Loucy (cell line): ENCODE data around the gene ILF2.

Experiments used
- H2AFZ ChIP-seq: fragments of 200-600 bp; sonication (generic); 2 replicates; pipeline ENCODE4 v1.6.0; 2016; ENCODE audit warnings: antibody characterized with exemption, mild to moderate bottlenecking, low read length, moderate library complexity
- H3F3A ChIP-seq: fragments of 200-600 bp; 2 replicates; pipeline ENCODE4 v1.6.0; 2016; ENCODE audit warnings: antibody characterized with exemption, low read depth, mild to moderate bottlenecking
- H3K27me3 ChIP-seq: fragments of 200-600 bp; sonication (generic); 2 replicates; pipeline ENCODE4 v1.6.1; 2014; ENCODE audit warnings: low read length, mild to moderate bottlenecking; ENCODE audit not compliant: insufficient read depth, poor library complexity, severe bottlenecking
- H3K36me3 ChIP-seq: fragments of 200-600 bp; sonication (generic); 2 replicates; pipeline ENCODE4 v1.6.1; 2016; ENCODE audit warnings: low read length; ENCODE audit not compliant: insufficient read depth
- H3K4me1 ChIP-seq: fragments of 200-600 bp; sonication (generic); 2 replicates; pipeline ENCODE4 v1.5.1; 2014; ENCODE audit warnings: low read length, mild to moderate bottlenecking; ENCODE audit not compliant: insufficient read depth, poor library complexity, severe bottlenecking
- H3K4me2 ChIP-seq: fragments of 200-600 bp; sonication (generic); 2 replicates; pipeline ENCODE4 v1.6.0; 2014; ENCODE audit warnings: antibody characterized with exemption, low read length, low read depth, mild to moderate bottlenecking; ENCODE audit not compliant: poor library complexity, severe bottlenecking
- H3K4me3 ChIP-seq: fragments of 200-600 bp; sonication (generic); 2 replicates; pipeline ENCODE4 v1.5.1; 2014; ENCODE audit warnings: low read length, mild to moderate bottlenecking, mixed read lengths; ENCODE audit not compliant: poor library complexity, severe bottlenecking
- H3K79me2 ChIP-seq: fragments of 200-600 bp; sonication (generic); 2 replicates; pipeline ENCODE4 v1.6.1; 2014; ENCODE audit warnings: low read length; ENCODE audit not compliant: insufficient read depth
- H3K9ac ChIP-seq: fragments of 200-600 bp; sonication (generic); 2 replicates; pipeline ENCODE4 v1.6.0; 2014; ENCODE audit warnings: mild to moderate bottlenecking, low read depth, low read length, moderate library complexity; ENCODE audit not compliant: poor library complexity, severe bottlenecking
- H3K9me2 ChIP-seq: fragments of 200-600 bp; sonication (generic); replicated peaks from 2 replicates; pipeline ENCODE4 v1.6.1; 2016; ENCODE audit warnings: low read depth, low read length, mixed read lengths
- H3K9me3 ChIP-seq: fragments of 200-600 bp; sonication (generic); 2 replicates; pipeline ENCODE4 v1.6.1; 2014; ENCODE audit warnings: mild to moderate bottlenecking, antibody characterized with exemption, low read length, low read depth; ENCODE audit not compliant: insufficient read depth
- H4K20me1 ChIP-seq: fragments of 200-600 bp; sonication (generic); 2 replicates; pipeline ENCODE4 v1.6.0; 2014; ENCODE audit warnings: antibody characterized with exemption, low read length, mild to moderate bottlenecking; ENCODE audit not compliant: insufficient read depth, poor library complexity, severe bottlenecking
- CTCF ChIP-seq: fragments of 200-600 bp; sonication (generic); conservative IDR thresholded peaks from 2 replicates; pipeline ENCODE4 v1.5.1; 2014; ENCODE audit warnings: mild to moderate bottlenecking, antibody characterized with exemption, low read length
- EZH2phosphoT487 ChIP-seq: fragments of 200-600 bp; IDR thresholded peaks from 2 replicates; pipeline ENCODE4 v1.6.1; 2018; ENCODE audit warnings: antibody characterized with exemption, mild to moderate bottlenecking, moderate library complexity, borderline replicate concordance

ILF2 gene

GRCh38 chr1:153693466-153693865 is 22.7 kb upstream of the ILF2 start:
- Histone ChIP-seq H3K9me3 (no peaks in the 10 kb centered on the region), H2AFZ (no peak overlapping the region), H3K27me3 (no peaks in the 10 kb centered on the region), H3K79me2 (no peaks in the 10 kb centered on the region), H4K20me1 (no peaks in the 10 kb centered on the region), H3K4me2 (no peak overlapping the region), H3K4me1 (no peaks in the 10 kb centered on the region), H3K4me3 (no peak overlapping the region), H3F3A (no peaks in the 10 kb centered on the region), H3K36me3 (no peaks in the 10 kb centered on the region), H3K9ac (no peak overlapping the region), H3K9me2 (no peaks in the 10 kb centered on the region)
- TF ChIP-seq EZH2phosphoT487 = no peak
- no peak for TF ChIP-seq CTCF

- TF ChIP-seq EZH2phosphoT487 (no peak), CTCF (no peak)
- no peaks in the 10 kb centered on the region for H3F3A ChIP-seq
- no peaks in the 10 kb centered on the region for H3K4me1 ChIP-seq
- H3K9me3 ChIP-seq = no peaks in the 10 kb centered on the region
- no peaks in the 10 kb centered on the region for H3K9me2 ChIP-seq
- no peaks in the 10 kb centered on the region for H3K27me3 ChIP-seq
- no peaks in the 10 kb centered on the region for H3K36me3 ChIP-seq
- H3K4me2 ChIP-seq = no peak overlapping the region
- no peak overlapping the region for H3K9ac ChIP-seq
- H2AFZ ChIP-seq = no peak overlapping the region
- H3K79me2 ChIP-seq = no peaks in the 10 kb centered on the region
- no peak overlapping the region for H3K4me3 ChIP-seq
- H4K20me1 ChIP-seq = no peaks in the 10 kb centered on the region
Measured at GRCh38 chr1:153688736-153689328, 18.0 kb upstream of the ILF2 start.

- TF ChIP-seq EZH2phosphoT487 (no peak), CTCF (no peak)
- no peaks in the 10 kb centered on the region for H4K20me1 ChIP-seq
- H3K4me3 ChIP-seq = no peak overlapping the region
- no peak overlapping the region for H3K4me2 ChIP-seq
- H3K9me2 ChIP-seq = no peaks in the 10 kb centered on the region
- H3F3A ChIP-seq = no peaks in the 10 kb centered on the region
- H3K4me1 ChIP-seq = no peaks in the 10 kb centered on the region
- no peak overlapping the region for H2AFZ ChIP-seq
- no peaks in the 10 kb centered on the region for H3K79me2 ChIP-seq
- no peak overlapping the region for H3K9ac ChIP-seq
- no peaks in the 10 kb centered on the region for H3K9me3 ChIP-seq
- H3K27me3 ChIP-seq = no peaks in the 10 kb centered on the region
- no peaks in the 10 kb centered on the region for H3K36me3 ChIP-seq
Measured at GRCh38 chr1:153688276-153688675, 17.5 kb upstream of the ILF2 start.
